Measurements from ENCODE around the gene DNAJC10. TPM values are rescaled to one million over a fixed set of nuclear protein-coding genes. Genes with fewer than 3 reads are reported as not detected.
"Not testable (repeated sequence)": the region's sequence is repeated elsewhere in the genome, so short reads cannot be mapped to it uniquely, and the experiment has no call there.

The DNAJC10 gene, protein sequence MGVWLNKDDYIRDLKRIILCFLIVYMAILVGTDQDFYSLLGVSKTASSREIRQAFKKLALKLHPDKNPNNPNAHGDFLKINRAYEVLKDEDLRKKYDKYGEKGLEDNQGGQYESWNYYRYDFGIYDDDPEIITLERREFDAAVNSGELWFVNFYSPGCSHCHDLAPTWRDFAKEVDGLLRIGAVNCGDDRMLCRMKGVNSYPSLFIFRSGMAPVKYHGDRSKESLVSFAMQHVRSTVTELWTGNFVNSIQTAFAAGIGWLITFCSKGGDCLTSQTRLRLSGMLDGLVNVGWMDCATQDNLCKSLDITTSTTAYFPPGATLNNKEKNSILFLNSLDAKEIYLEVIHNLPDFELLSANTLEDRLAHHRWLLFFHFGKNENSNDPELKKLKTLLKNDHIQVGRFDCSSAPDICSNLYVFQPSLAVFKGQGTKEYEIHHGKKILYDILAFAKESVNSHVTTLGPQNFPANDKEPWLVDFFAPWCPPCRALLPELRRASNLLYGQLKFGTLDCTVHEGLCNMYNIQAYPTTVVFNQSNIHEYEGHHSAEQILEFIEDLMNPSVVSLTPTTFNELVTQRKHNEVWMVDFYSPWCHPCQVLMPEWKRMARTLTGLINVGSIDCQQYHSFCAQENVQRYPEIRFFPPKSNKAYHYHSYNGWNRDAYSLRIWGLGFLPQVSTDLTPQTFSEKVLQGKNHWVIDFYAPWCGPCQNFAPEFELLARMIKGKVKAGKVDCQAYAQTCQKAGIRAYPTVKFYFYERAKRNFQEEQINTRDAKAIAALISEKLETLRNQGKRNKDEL
- 102 and 122 TPM in 2 replicates for total RNA-seq (2014; rRNA removed; shearing (Covaris generic))

DNA sequence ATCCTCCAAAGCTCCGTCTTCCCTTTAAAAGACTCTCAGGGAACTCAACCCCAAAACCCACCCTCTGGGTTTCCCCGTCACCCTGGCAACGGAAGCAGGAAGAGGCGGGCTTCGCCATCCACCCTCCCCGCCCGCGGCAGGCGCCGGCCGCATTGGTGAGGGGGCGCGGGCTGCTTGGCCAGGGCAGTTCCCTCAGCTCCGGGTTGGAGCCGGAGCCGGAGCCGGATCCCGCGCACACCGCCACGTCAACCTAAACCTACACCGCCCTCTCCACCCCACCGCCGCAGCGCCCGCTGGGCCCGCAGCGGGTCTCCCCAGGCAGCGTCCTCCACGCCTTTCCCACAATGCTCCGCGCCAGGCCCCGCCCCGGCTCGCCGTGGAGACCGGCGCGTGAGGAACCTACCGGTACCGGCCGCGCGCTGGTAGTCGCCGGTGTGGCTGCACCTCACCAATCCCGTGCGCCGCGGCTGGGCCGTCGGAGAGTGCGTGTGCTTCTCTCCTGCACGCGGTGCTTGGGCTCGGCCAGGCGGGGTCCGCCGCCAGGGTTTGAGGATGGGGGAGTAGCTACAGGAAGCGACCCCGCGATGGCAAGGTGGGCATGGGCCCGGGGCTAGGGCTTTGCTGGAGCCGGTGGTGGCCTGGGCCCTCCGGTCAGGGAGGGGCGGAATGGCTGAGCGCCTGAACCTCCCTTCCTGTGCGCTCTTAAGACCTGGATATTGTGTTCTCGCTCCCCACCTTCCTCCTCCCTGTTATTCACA is at the start of gene DNAJC10:
Gene DNAJC10 (plus strand): TSS at position 366 of the 758 bp plus-strand sequence. CDS start 1,830 bp downstream, outside the sequence.
- DNase-seq (ENCODE audit: low read depth in 1 of 2, low spot score in 2 of 2), result peak; percentile 86 to 88
- H3K36me3 ChIP-seq, result peaks cover 8% of the 10 kb centered on the region
- H3K27ac ChIP-seq, result peak within 1 kb of the TSS; percentile 29
- H3K27me3 ChIP-seq (replicated peaks), result no peaks in the 10 kb centered on the region
- H3K4me3 ChIP-seq, result peak within 1 kb of the TSS; percentile 77
- H3K4me1 ChIP-seq (replicated peaks), result peaks cover 7% of the 10 kb centered on the region
- no peaks in the 10 kb centered on the region for H3K9me3 ChIP-seq (replicated peaks)

DNA sequence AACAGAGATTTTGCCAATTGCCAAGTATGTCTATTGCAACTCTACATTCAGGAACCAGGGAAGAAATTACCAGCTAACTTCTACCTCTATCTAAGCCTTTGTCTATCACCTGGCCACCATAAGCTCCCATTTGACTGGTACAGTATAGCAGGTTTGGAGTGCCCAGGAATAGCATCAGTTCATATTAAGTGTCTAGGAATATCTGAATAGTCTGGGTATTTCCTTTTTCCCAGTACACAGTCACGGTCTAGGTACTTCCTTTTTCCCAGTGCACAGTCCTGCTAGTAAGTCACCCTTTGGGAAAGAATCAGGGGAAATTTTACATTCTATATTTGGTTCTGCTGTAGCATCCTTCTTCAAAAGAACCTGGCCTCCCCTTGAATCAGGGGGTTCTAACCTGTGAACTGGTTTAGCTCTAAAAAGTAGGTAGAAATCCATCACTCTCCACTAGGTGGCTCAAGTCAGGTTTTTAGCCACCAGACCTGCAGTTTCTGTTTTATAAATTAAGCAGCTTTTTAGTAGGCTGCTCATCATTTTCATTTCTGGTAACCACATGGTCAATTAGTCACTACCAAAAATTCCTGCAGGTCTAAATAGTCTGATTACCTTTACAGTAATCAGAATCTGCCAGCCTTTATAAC is 49.3 kb upstream of the DNAJC10 start:
- no peaks in the 10 kb centered on the region for H3K36me3 ChIP-seq
- peak in 1 of 2 experiments; percentile 11 for DNase-seq (ENCODE audit: low read depth in 1 of 2, low spot score in 2 of 2)
- no peaks in the 10 kb centered on the region for H3K9me3 ChIP-seq (replicated peaks)
- no peaks in the 10 kb centered on the region for H3K4me1 ChIP-seq (replicated peaks)
- H3K27ac ChIP-seq, result no peak overlapping the region
- H3K4me3 ChIP-seq, result no peak overlapping the region
- no peaks in the 10 kb centered on the region for H3K27me3 ChIP-seq (replicated peaks)

DNA sequence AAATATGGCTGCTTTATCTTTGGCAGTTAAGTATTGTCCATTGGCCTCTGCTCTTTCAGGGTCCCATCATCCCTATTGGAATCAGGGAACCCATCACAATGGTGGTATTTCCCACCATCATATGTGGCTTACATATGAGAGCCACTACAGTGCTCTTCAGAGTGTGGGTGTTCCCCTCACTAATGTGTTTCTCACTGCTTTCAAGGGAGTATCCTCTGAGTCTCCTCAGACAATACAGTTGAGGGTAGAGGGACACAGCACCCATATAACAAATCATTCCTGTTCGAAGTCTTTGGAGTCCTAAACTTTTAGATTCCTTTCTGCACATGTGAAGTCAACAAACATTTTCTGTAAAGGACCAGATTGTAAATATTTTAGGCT is 48.8 kb upstream of the DNAJC10 start:
- H3K27me3 ChIP-seq (replicated peaks), result no peaks in the 10 kb centered on the region
- H3K9me3 ChIP-seq (replicated peaks), result no peaks in the 10 kb centered on the region
- no peak overlapping the region for H3K4me3 ChIP-seq
- no peak for DNase-seq (ENCODE audit: low read depth in 1 of 2, low spot score in 2 of 2)
- no peaks in the 10 kb centered on the region for H3K36me3 ChIP-seq
- H3K27ac ChIP-seq, result no peak overlapping the region
- H3K4me1 ChIP-seq (replicated peaks), result no peaks in the 10 kb centered on the region

DNA sequence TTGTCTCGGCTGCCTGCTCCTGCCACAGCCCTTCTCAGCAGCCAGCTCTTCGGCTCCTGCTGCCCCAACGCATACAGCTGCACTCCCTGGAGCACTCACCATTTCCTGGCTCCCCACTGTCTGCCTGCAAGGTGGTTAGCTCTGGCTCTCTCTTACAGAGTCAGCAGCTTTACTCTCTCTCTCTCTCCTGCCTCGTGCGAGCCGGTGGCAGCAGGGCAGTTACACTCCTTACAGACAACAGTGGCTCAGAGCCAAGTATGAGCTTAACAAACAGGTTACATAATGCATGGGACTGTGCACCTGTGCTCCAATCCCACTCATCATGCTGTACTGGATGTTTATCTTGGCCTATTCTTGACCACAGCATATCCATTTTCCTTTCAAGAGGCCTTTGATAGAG is 47.4 kb upstream of the DNAJC10 start:
- H3K4me3 ChIP-seq, result no peak overlapping the region
- peaks cover 6% of the 10 kb centered on the region for H3K4me1 ChIP-seq (replicated peaks)
- H3K9me3 ChIP-seq (replicated peaks), result no peaks in the 10 kb centered on the region
- no peak overlapping the region for H3K27ac ChIP-seq
- H3K36me3 ChIP-seq, result no peaks in the 10 kb centered on the region
- no peaks in the 10 kb centered on the region for H3K27me3 ChIP-seq (replicated peaks)
- DNase-seq (ENCODE audit: low read depth in 1 of 2, low spot score in 2 of 2), result no peak

DNA sequence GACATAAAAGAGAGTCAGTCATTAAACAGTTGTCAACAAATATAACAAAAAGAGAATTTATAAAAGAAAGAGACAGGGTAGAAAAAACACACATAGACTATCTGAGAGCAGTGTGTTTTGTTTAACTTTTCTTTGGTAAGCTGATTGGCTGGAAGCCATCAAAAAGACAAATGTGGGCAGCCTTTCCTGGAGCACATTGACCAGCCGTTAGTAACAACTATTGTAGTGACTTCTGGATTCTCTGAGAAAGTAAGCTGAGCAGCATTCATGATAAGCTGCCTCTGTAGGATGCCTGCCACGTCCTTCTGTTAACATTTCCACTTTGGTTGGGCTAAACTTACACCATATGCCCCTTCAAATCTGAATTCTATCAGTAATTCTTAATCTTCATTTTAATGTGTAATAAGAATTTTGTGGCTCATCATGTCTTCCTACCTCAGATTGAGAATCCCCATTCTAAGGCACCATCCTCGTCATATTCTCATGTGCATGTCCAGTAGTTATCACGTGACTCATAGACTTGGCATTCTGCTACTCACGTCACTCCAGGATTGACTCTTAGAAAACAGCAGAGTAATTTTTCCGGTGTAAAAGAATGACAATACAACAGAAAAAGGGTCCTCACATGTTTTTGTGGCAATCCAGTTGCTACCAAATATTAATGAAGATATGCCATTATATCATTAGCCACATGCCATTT is 43.4 kb upstream of the DNAJC10 start:
- Histone ChIP-seq H3K27me3 (replicated peaks) (no peaks in the 10 kb centered on the region), H3K36me3 (no peaks in the 10 kb centered on the region), H3K27ac (no peak overlapping the region), H3K4me3 (no peak overlapping the region), H3K4me1 (replicated peaks) (peaks cover 6% of the 10 kb centered on the region), H3K9me3 (replicated peaks) (no peaks in the 10 kb centered on the region)
- peak in 1 of 2 experiments; percentile 40 for DNase-seq (ENCODE audit: low read depth in 1 of 2, low spot score in 2 of 2)

DNA sequence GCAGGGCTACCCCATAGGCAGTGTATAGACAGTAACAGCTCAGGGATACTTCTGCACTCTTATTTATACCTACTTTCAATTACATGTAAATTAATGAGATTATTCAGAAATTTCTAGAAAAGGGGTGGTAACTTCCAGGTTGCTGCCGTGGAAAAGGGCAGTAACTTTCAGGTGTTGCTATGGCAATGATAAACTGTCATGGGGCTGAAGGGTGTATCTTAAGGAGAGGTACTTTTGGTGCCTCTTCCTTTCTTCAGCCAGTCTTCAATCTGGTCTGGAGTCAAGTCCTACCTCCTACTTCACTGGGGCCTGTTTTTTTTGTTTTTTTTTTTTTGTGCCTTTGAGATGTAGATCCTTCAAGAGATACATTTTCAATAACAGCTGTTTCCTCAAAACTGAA is 35.2 kb upstream of the DNAJC10 start:
- Histone ChIP-seq H3K27ac (no peak overlapping the region), H3K27me3 (replicated peaks) (no peaks in the 10 kb centered on the region), H3K9me3 (replicated peaks) (no peaks in the 10 kb centered on the region), H3K36me3 (no peaks in the 10 kb centered on the region), H3K4me1 (replicated peaks) (no peaks in the 10 kb centered on the region), H3K4me3 (no peak overlapping the region)
- DNase-seq (ENCODE audit: low read depth in 1 of 2, low spot score in 2 of 2), result no peak

DNA sequence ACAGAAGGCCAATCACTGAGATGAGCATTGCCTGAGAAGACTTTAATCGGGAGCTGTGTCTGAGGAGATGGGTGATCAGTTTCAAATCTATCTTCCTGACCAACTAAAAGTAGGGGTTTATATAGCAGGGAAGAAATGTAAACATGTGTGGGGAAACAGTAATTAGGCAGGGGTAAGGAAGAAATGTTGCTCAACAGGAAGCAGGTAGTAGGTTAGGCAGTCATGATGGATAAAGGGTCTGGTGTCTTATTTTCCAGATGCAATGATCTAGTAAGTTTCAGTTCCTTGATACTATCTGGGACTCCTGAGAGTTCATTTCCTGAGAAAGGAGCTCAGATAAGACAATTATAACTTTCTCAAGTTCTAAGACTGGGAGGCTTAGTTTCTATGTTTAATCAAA is 33.8 kb upstream of the DNAJC10 start:
- no peak overlapping the region for H3K27ac ChIP-seq
- H3K4me1 ChIP-seq (replicated peaks), result no peaks in the 10 kb centered on the region
- H3K4me3 ChIP-seq, result no peak overlapping the region
- no peaks in the 10 kb centered on the region for H3K27me3 ChIP-seq (replicated peaks)
- no peaks in the 10 kb centered on the region for H3K36me3 ChIP-seq
- no peaks in the 10 kb centered on the region for H3K9me3 ChIP-seq (replicated peaks)
- no peak for DNase-seq (ENCODE audit: low read depth in 1 of 2, low spot score in 2 of 2)

DNA sequence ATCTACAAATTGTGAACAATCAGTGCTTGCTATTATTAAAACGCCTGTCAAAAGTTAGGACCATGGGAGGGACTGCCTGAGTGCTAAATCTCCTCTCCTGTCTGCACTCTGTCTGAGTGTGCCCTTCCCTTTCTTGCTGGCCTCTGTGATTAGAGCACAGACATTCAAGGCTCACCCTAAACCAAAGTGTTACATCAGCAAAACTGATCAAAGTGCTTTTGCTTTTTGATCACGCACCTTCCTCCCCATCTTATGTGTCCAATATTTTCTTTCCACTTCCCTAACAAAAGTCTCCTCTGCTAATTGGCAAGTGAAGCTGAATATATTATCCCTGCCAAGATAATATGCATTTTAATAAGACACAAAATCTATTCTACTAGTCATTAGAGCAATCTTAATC is 30.5 kb upstream of the DNAJC10 start:
- Histone ChIP-seq H3K4me3 (no peak overlapping the region), H3K36me3 (no peaks in the 10 kb centered on the region), H3K27me3 (replicated peaks) (no peaks in the 10 kb centered on the region), H3K27ac (no peak overlapping the region), H3K4me1 (replicated peaks) (no peaks in the 10 kb centered on the region), H3K9me3 (replicated peaks) (no peaks in the 10 kb centered on the region)
- no peak for DNase-seq (ENCODE audit: low read depth in 1 of 2, low spot score in 2 of 2)

DNA sequence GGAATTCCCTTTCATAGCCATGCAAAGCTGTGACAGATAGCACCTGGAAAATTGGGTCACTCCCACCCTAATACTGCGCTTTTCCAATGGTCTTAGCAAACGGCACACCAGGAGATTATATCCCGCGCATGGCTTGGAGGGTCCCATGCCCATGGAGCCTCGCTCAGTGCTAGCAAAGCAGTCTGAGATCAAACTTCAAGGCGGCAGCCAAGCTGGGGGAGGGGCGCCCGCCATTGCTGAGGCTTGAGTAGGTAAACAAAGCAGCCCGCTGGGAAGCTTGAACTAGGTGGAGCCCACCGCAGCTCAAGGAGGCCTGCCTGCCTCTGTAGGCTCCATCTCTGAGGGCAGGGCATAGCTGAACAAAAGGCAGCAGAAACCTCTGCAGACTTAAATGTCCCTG is 29.3 kb upstream of the DNAJC10 start:
- not testable (repeated sequence) for H3K36me3 ChIP-seq; DNase-seq (ENCODE audit: low read depth in 1 of 2, low spot score in 2 of 2); H3K27ac ChIP-seq; H3K9me3 ChIP-seq (replicated peaks); H3K4me3 ChIP-seq; H3K27me3 ChIP-seq (replicated peaks); H3K4me1 ChIP-seq (replicated peaks)

DNA sequence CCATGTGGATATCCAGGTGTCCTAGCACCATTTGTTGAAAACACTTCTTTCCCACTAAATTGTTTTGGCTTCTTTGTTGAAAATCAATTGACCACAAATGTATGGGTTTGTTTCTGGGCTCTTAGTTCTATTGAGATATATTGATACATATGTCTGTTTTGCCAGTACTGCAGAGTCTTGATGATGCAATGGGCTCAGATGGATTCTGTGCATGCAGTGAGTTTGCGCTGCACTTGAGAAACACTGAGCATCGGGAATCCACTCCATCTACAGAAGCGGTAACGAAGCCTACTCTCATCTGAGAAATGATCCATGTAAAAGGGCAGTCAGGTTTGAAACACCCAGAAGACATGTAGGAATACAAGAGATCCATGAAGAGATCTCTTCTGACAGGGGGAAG is 21.9 kb upstream of the DNAJC10 start:
- H3K27ac ChIP-seq, result no peak overlapping the region
- H3K9me3 ChIP-seq (replicated peaks), result no peaks in the 10 kb centered on the region
- H3K4me1 ChIP-seq (replicated peaks), result no peaks in the 10 kb centered on the region
- no peak for DNase-seq (ENCODE audit: low read depth in 1 of 2, low spot score in 2 of 2)
- no peaks in the 10 kb centered on the region for H3K36me3 ChIP-seq
- H3K27me3 ChIP-seq (replicated peaks), result peaks cover 3% of the 10 kb centered on the region; the same call in 1 of the 2 replicates
- H3K4me3 ChIP-seq, result no peak overlapping the region

DNA sequence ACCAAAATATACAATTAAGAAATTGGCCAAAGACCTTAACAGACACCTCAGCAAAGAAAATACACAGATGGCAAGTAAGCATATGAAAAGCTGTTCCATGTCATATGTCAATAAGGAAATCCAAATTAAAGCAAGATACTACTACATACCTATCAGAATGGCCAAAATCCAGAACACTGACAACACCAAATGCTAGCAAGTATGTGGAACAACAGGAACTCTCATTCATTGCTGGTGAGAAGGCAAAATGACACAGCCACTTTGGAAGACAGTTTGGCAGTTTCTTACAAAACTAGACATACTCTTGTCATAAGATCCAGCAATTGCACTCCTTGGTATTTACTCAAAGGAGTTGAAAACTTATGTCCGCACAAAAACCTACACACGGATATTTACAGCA is 20.3 kb upstream of the DNAJC10 start:
- H3K9me3 ChIP-seq (replicated peaks), result no peaks in the 10 kb centered on the region
- no peak overlapping the region for H3K27ac ChIP-seq
- no peaks in the 10 kb centered on the region for H3K4me1 ChIP-seq (replicated peaks)
- H3K36me3 ChIP-seq, result no peaks in the 10 kb centered on the region
- H3K27me3 ChIP-seq (replicated peaks), result peaks cover 3% of the 10 kb centered on the region; the same call in 1 of the 2 replicates
- DNase-seq (ENCODE audit: low read depth in 1 of 2, low spot score in 2 of 2), result no peak
- H3K4me3 ChIP-seq, result no peak overlapping the region

DNA sequence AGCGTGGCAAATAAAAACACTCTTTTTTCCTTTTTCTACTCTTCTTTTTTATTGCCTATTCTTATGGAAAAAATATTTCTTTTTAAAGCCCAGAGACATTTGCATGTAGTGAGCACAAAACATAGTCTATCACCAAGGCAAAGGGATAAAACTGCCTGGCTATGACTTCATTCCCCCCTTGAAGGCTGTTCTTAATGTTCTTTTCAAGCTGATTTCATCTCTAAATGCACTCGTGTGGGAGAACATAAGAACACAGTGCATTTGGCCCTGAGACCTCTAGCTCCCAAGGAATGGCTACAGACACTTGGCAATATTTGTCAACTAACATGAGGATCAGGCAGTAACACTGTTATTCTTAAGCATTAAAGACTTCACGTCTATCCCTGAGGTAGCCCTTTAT is 17.4 kb upstream of the DNAJC10 start:
- H3K4me3 ChIP-seq, result no peak overlapping the region
- no peaks in the 10 kb centered on the region for H3K36me3 ChIP-seq
- no peaks in the 10 kb centered on the region for H3K4me1 ChIP-seq (replicated peaks)
- no peak for DNase-seq (ENCODE audit: low read depth in 1 of 2, low spot score in 2 of 2)
- H3K9me3 ChIP-seq (replicated peaks), result no peaks in the 10 kb centered on the region
- H3K27ac ChIP-seq, result no peak overlapping the region
- H3K27me3 ChIP-seq (replicated peaks), result peaks cover 3% of the 10 kb centered on the region

DNA sequence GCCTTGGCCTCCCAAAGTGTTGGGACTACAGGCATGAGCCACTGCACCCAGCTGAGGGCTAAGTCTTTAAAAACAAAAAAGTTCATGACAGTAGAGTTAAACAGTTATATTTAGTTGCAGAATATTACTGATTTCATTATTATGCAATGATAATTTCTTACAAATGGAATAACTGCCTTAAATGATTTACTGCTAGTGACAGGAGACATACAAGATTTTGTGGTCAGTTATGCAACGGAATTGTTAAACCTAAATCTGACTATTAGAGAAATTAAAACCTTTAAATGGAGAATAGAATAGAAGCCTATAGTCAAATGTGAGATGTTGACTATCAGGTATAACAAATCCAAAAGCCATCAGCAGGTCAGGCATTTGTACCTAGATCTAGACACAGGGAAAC is 10.3 kb upstream of the DNAJC10 start:
- H3K4me1 ChIP-seq (replicated peaks), result no peaks in the 10 kb centered on the region
- H3K4me3 ChIP-seq, result no peak overlapping the region
- DNase-seq (ENCODE audit: low read depth in 1 of 2, low spot score in 2 of 2), result no peak
- no peaks in the 10 kb centered on the region for H3K9me3 ChIP-seq (replicated peaks)
- H3K36me3 ChIP-seq, result no peaks in the 10 kb centered on the region
- peaks cover 6% of the 10 kb centered on the region; the same call in 1 of the 2 replicates for H3K27me3 ChIP-seq (replicated peaks)
- H3K27ac ChIP-seq, result no peak overlapping the region
